Endothelial cell of umbilical vein (primary cell): ENCODE data around the gene COL4A1. TPM values are rescaled to one million over a fixed set of nuclear protein-coding genes. Genes with fewer than 3 reads are reported as not detected.

Experiments
- BruUV-seq: library from RNA; stranded (reverse); fragments of 400-500 nt; replicated peaks from 2 replicates; lab custom pipeline; 2021; lab: Mats Ljungman, UMichigan
- CTCF ChIA-PET: fragments of 300-600, 350-600 bp; sonication (Branson Sonifier 250); formaldehyde crosslinking; loops from one replicate; lab custom pipeline; 2021; ENCODE audit warnings: antibody characterized with exemption, inconsistent platforms; lab: Charles Lee
- POLR2A ChIA-PET: fragments of 300-600, 350-600 bp; sonication (Branson Sonifier 250); formaldehyde crosslinking; loops from one replicate; lab custom pipeline; 2021; ENCODE audit warnings: antibody characterized with exemption, inconsistent platforms; lab: Charles Lee
- DNase-seq: peaks from one replicate; pipeline ENCODE4 v3.0.0-alpha.2; 2011; ENCODE audit warnings: low read depth, low spot score
- FAIRE-seq: peaks from 2 replicates; lab custom pipeline; 2011; peaks lifted over from hg19 to GRCh38; lab: Jason Lieb, UNC
- H2AFZ ChIP-seq: 2 replicates; pipeline ENCODE4 v1.6.0; 2012; ENCODE audit warnings: low read depth, low read length, control low read depth, inconsistent platforms
- H3K27ac ChIP-seq: 2 replicates; pipeline ENCODE4 v1.5.1; 2011; ENCODE audit warnings: low read depth, mild to moderate bottlenecking, control low read depth, low read length, moderate library complexity; ENCODE audit not compliant: insufficient read depth
- H3K27me3 ChIP-seq, 2 experiments: 2 replicates each; pipeline versions ENCODE4 v1.6.0 to v1.6.1; 2011; ENCODE audit warnings: low read length in 2 of 2, mixed read lengths in 1 of 2; ENCODE audit not compliant: control insufficient read depth in 2 of 2, insufficient read depth in 2 of 2
- H3K36me3 ChIP-seq, 2 experiments: 2 replicates in 1 of 2; 3 replicates in 1 of 2; pipeline ENCODE4 v1.5.1; 2011; ENCODE audit warnings: low read length in 2 of 2, mild to moderate bottlenecking in 1 of 2, moderate library complexity in 1 of 2; ENCODE audit not compliant: control insufficient read depth in 2 of 2, insufficient read depth in 2 of 2; ENCODE audit errors: extremely low read depth in 1 of 2
- H3K4me1 ChIP-seq: 3 replicates; pipeline ENCODE4 v1.5.1; 2011; ENCODE audit warnings: mild to moderate bottlenecking, low read length; ENCODE audit not compliant: control insufficient read depth, insufficient read depth; ENCODE audit errors: extremely low read depth
- H3K4me2 ChIP-seq: 2 replicates; pipeline ENCODE4 v1.6.1; 2011; ENCODE audit warnings: low read length, control low read depth, mixed read lengths; ENCODE audit not compliant: insufficient read depth
- H3K4me3 ChIP-seq, 3 experiments: fragments of 200-600 bp in 1 of 3; sonication (generic), shearing (Covaris generic) in 1 of 3; replicated peaks in 1 of 3; 2 replicates each; pipeline ENCODE4 v1.5.1; 2011 to 2016; ENCODE audit warnings: control low read depth in 3 of 3, low read length in 3 of 3, mild to moderate bottlenecking in 2 of 3, inconsistent platforms in 1 of 3, low read depth in 1 of 3, moderate library complexity in 1 of 3; ENCODE audit not compliant: insufficient read depth in 1 of 3
- H3K79me2 ChIP-seq: 2 replicates; pipeline ENCODE4 v1.6.0; 2012; ENCODE audit warnings: low read length, inconsistent platforms; ENCODE audit not compliant: control insufficient read depth, insufficient read depth
- H3K9ac ChIP-seq: replicated peaks from 2 replicates; pipeline ENCODE3; 2011; ENCODE audit warnings: low read length, control low read depth; ENCODE audit not compliant: insufficient read depth; ENCODE audit errors: extremely low read depth
- H3K9me1 ChIP-seq: replicated peaks from 3 replicates; pipeline ENCODE4 v1.6.0; 2011; ENCODE audit warnings: mild to moderate bottlenecking, low read length; ENCODE audit not compliant: control insufficient read depth, insufficient read depth; ENCODE audit errors: extremely low read depth
- H3K9me3 ChIP-seq: replicated peaks from 2 replicates; pipeline ENCODE4 v1.5.1; 2012; ENCODE audit warnings: low read length, inconsistent platforms; ENCODE audit not compliant: control insufficient read depth, insufficient read depth
- H4K20me1 ChIP-seq: replicated peaks from 2 replicates; pipeline ENCODE3; 2011; ENCODE audit warnings: mild to moderate bottlenecking, low read length; ENCODE audit not compliant: control insufficient read depth, insufficient read depth; ENCODE audit errors: extremely low read depth
- EZH2 ChIP-seq: IDR thresholded peaks from 2 replicates; pipeline ENCODE4 v1.6.1; 2012; ENCODE audit warnings: borderline replicate concordance, low read depth, mild to moderate bottlenecking, moderate library complexity, low read length, inconsistent platforms; ENCODE audit not compliant: severe bottlenecking
- GATA2 ChIP-seq: IDR thresholded peaks from 2 replicates; pipeline ENCODE4 v1.7.0; 2011; ENCODE audit warnings: low read depth, mild to moderate bottlenecking, moderate library complexity, mixed read lengths, low read length; ENCODE audit not compliant: insufficient read length, insufficient read depth
- POLR2A ChIP-seq: IDR thresholded peaks from 2 replicates; pipeline ENCODE4 v1.6.1; 2012; ENCODE audit warnings: low read depth, mild to moderate bottlenecking, control low read depth, low read length
- POLR2AphosphoS5 ChIP-seq: IDR thresholded peaks from 2 replicates; pipeline ENCODE4 v1.6.1; 2012; ENCODE audit warnings: low read depth, mild to moderate bottlenecking, control low read depth, low read length, moderate library complexity; ENCODE audit not compliant: insufficient read depth
- dilution Hi-C: fragments of 300-500 bp; cut with MboI; formaldehyde crosslinking; loops from one replicate; pipeline ENCODE4 v1.15.0; 2019; ENCODE audit warnings: low sequenced_read_pairs; ENCODE audit not compliant: extremely low pct_ligation_motif_present
- intact Hi-C: fragments of 100-400 bp; cut with micrococcal nuclease; formaldehyde crosslinking; loops from one replicate; pipeline ENCODE4 v1.10.0; 2022
- polyA plus RNA-seq, 4 experiments: library from polyadenylated mRNA; depleted of rRNA in 3 of 4; stranded (reverse) in 3 of 4; unstranded in 1 of 4; fragments of >200 nt; gene quantifications; 2 replicates each; pipeline versions ENCODE4 v1.2.1 to v1.2.3, GENCODE V29; 2011 to 2012; ENCODE audit warnings: missing spikeins in 1 of 4
- total RNA-seq: library from RNA; stranded (reverse); gene quantifications from 2 replicates; pipeline ENCODE4 v1.2.3, GENCODE V29; 2021
- TF ChIP-seq, protein P1 (sequence below), 2 donors: IDR thresholded peaks; 1 replicate in 1 of 2; 2 replicates in 1 of 2; pipeline ENCODE4 v1.5.1; 2011; ENCODE audit warnings: low read length in 2 of 2, mild to moderate bottlenecking in 2 of 2, moderate library complexity in 2 of 2, control low read depth in 1 of 2, inconsistent platforms in 1 of 2, low read depth in 1 of 2; ENCODE audit not compliant: insufficient read depth in 1 of 2; ENCODE audit errors: extremely low read depth in 1 of 2

The COL4A1 gene
- total and polyA plus RNA-seq, 2 donors (not counting 3 experiments of a cell fraction or from before 2014, with no cell fraction given) = 384 to 1,119 TPM

DNA sequence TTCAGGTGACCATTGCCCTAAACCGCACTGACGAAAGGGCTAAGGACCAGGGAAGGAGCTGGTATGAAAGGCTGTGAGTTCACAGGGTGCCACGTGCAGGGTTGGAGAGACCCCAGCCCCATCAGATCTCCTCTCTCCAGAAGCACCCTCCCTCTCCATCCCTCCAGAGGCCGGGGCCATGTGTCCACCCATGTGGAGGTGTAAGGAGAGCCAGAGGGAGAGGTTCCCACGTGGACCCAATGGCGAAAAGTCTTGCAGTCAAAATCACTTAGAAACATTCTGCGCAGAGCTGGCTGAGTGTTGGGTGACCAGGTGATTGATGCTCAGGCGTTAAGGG, 168.3 kb downstream of the COL4A1 start:
- TF ChIP-seq EZH2 (no peak), GATA2 (no peak), POLR2AphosphoS5 (no peak), POLR2A (no peak)
- TF ChIP-seq, protein P1, sequence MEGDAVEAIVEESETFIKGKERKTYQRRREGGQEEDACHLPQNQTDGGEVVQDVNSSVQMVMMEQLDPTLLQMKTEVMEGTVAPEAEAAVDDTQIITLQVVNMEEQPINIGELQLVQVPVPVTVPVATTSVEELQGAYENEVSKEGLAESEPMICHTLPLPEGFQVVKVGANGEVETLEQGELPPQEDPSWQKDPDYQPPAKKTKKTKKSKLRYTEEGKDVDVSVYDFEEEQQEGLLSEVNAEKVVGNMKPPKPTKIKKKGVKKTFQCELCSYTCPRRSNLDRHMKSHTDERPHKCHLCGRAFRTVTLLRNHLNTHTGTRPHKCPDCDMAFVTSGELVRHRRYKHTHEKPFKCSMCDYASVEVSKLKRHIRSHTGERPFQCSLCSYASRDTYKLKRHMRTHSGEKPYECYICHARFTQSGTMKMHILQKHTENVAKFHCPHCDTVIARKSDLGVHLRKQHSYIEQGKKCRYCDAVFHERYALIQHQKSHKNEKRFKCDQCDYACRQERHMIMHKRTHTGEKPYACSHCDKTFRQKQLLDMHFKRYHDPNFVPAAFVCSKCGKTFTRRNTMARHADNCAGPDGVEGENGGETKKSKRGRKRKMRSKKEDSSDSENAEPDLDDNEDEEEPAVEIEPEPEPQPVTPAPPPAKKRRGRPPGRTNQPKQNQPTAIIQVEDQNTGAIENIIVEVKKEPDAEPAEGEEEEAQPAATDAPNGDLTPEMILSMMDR (IDR thresholded peaks at IDR 0.05; ENCODE audit: extremely low read depth in 1 of 2, insufficient read depth in 1 of 2, low read depth in 1 of 2, low read length in 2 of 2) = no peak
- H3K4me2 ChIP-seq = peak overlapping the region; percentile 91
- peak overlapping the region; percentile 85 for H2AFZ ChIP-seq
- FAIRE-seq (no peak), DNase-seq (no peak)
- H3K9ac ChIP-seq = peak overlapping the region; percentile 53
- CTCF ChIA-PET = interaction anchor here (1.0 kb wide), 1 partner anchor 22 kb away, joined by 4 read pairs; no protein-coding TSS in a partner anchor
- H3K4me3 ChIP-seq = peak overlapping the region in 2 of 3 experiments; percentile 45 to 72
- H3K4me1 ChIP-seq = peaks cover 15% of the 10 kb centered on the region
- TSS peak; percentile 39 for BruUV-seq
- H3K27me3 ChIP-seq = no peaks in the 10 kb centered on the region
- intact Hi-C loops = loop anchor here (1.0 kb wide), 2 partner anchors 12 to 30 kb away; no protein-coding TSS in a partner anchor
- H4K20me1 ChIP-seq = no peaks in the 10 kb centered on the region
- H3K27ac ChIP-seq = no peak overlapping the region
- dilution Hi-C loops = no loop called here
- POLR2A ChIA-PET = no interaction called here
- H3K79me2 ChIP-seq = no peaks in the 10 kb centered on the region
- H3K9me1 ChIP-seq = no peaks in the 10 kb centered on the region
- H3K9me3 ChIP-seq = no peaks in the 10 kb centered on the region
- no peaks in the 10 kb centered on the region for H3K36me3 ChIP-seq
